Cerebellar cortex (tissue), 1 donor: ENCODE data around the gene CYB561.

Source experiments
- DNase-seq: peaks from one replicate; pipeline ENCODE4 v3.0.0-alpha.2; 2015; ENCODE audit warnings: low spot score

CYB561 gene

DNA sequence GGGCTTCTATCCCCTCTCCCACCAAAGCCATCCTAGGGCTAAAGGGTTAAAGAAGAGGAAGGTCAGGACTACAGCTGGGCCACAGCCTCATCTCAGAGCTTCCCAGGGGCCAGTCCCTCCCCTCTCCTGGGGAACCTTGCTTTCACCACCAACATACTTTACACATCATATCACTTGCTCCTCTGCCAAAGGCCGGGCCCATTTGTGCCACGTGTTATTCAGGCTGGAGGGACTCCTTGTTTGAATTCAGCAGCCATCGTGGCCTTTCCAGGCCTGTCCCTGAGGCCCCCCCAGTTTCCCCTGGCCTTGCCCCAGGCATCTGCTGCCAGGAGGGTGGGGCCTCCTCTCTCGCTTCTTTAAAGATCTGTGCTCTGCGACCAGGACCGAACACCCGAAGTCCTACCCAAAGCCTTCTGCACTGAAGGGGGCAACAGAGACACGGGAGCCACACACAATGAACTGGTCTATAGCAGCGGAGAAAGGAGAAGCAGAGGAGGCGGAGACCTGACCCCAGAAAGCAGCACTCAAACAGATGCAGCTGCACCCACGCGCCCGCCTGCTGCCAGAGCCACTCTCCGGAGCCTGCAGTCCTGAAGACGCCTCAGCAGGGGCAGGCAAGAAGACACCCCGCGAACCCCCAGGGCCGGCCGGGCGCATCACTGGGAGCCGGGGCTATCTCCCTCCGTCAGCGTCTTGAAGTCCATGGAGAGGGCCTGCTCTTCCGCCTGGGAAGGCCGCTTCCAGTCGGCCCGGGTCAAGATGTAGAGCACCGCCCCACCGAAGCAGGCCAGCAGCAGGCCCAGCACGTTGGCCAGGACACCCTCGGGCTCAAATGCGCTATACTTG is 12.1 kb downstream of the CYB561 start:
- DNase-seq = no peak

GRCh38 chr17:63431939-63432804 is 13.9 kb downstream of the CYB561 start:
- no peak for DNase-seq

DNA sequence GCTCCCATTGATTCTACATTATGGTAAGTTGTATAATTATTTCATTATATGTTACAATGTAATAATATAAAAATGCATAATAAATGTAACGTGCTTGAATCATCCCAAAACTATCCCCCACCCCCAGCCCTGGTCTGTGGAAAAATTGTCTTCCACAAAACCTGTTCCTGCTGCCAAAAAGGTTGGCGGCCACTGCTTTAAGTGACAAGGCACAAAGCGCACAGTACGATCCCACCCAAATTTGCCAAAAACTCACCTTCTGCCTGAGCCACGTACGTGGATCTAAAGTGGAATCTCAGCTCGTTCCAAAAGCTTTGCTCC is 14.5 kb downstream of the CYB561 start:
- no peak for DNase-seq

- DNase-seq = no peak
Observed at GRCh38 chr17:63430223-63430622, 15.9 kb downstream of the CYB561 start.

- DNase-seq = no peak
Observed at GRCh38 chr17:63429766-63430165, 16.3 kb downstream of the CYB561 start.

DNA sequence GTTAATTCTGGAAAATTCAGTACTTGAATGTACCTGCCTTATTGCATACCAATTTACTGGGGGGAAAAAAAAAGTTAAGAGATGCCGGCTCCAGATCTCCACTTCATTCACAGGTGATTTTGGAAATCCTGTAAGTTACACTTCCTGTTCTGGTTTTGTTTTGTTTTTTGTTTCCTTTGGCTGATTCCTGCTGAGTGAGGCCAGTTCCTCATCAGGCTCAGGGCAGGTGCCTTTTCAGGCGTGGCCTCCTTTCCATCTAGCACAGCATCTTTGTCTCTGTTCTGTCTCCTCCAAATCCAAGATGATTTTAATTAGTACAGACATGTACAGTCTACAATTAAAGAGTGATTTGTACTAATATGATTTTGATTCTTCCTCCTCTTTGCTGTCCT is 19.2 kb downstream of the CYB561 start:
- no peak for DNase-seq

- no peak for DNase-seq
Observed at GRCh38 chr17:63426041-63426916, 19.8 kb downstream of the CYB561 start.

DNA sequence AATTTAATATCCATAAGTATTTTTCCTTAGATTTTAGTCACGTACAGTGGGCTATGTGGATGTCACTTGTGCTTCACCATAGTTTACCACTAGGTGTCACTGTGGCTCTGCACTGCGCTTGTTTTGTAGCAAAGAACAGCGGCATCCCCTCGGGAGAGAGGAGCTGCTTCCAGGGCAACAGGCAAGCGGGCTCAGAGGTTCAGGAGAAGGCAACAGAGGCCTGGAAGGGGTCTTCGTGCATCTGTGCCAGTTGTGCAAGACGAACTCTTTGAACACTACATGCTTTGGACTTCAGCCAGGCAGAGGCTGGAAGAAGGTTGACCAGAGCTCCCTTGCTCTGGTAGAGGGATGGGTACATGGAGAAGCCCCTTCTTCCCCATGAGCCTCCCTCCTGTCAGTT is 20.6 kb downstream of the CYB561 start:
- peak; percentile 85 for DNase-seq

DNA sequence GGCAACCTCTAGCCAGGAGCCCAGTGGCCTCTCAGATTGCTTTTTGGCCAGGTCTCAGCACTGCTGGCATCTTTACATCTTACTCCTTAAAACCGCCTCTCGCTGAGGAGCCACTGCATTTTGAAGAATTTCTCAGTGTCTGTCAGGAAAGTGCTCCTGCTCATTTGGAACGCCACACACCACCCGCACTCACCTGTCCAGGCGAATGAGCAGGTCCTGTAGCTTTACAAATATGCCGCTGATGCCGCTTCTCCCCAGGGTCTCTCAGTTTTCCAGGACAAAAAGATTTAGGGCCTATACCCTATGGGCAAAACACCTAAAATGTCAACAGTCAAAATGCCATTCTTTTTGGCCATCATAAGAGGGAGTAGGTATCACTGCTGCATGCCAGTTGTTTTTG is 22.1 kb downstream of the CYB561 start:
- DNase-seq = no peak

DNA sequence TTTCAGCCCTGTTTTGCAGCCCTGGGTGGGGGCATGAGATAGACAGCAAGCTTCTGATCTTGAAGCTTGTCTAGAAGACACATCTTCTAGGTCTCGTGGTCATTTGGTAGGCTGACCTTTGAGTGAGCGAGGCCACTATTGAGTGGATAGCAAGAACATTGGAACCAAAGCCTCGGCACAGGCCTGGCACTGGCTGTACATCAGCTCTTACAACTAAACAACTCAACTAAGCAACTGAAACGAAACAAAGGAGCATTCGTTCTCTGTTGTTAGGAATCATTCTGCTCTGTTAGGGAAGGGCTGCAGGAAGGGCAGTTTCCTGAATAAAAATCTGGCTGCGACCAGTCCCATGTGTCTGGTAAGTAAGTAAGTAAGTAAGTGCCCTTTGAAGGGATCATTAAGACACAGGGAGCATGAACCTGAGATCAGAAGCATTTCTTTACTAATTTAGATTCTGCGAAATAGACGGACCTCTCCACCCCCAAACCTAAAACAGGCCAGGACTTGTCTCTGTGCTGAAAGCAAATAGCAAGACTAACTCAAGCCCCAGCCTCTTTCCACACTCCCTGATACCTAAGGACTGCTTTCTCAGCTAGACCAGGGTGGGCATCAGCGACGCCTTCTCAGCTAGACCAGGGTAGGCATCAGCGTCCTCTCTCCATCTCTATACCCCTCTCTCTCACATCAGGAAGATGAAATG is 22.7 kb downstream of the CYB561 start:
- no peak for DNase-seq

- no peak for DNase-seq
Observed at GRCh38 chr17:63421681-63422645, 24.1 kb downstream of the CYB561 start.

DNA sequence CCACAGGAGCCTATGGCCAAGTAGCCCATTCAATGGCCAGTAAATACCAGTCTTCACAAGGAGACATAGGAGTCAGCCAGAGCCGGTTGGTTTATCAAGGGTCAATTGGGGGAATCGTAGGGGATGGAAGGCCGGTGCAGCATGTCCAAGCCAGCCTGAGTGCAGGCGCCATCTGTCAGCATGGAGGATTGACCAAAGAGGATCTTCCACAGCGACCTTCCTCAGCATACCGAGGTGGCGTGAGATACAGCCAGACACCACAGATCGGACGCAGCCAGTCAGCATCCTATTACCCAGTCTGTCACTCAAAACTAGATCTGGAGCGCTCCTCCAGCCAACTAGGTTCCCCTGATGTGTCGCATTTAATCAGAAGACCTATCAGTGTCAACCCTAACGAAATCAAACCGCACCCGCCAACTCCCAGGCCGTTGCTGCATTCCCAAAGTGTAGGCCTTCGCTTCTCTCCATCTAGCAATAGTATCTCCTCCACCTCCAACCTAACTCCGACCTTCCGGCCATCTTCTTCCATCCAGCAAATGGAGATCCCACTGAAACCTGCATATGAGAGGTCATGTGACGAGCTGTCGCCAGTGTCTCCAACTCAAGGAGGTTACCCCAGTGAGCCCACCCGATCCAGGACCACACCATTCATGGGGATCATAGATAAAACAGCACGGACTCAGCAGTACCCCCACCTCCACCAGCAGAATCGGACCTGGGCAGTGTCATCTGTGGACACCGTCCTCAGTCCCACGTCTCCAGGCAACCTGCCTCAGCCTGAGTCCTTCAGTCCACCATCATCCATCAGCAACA is 25.0 kb downstream of the CYB561 start:
- no peak for DNase-seq

DNA sequence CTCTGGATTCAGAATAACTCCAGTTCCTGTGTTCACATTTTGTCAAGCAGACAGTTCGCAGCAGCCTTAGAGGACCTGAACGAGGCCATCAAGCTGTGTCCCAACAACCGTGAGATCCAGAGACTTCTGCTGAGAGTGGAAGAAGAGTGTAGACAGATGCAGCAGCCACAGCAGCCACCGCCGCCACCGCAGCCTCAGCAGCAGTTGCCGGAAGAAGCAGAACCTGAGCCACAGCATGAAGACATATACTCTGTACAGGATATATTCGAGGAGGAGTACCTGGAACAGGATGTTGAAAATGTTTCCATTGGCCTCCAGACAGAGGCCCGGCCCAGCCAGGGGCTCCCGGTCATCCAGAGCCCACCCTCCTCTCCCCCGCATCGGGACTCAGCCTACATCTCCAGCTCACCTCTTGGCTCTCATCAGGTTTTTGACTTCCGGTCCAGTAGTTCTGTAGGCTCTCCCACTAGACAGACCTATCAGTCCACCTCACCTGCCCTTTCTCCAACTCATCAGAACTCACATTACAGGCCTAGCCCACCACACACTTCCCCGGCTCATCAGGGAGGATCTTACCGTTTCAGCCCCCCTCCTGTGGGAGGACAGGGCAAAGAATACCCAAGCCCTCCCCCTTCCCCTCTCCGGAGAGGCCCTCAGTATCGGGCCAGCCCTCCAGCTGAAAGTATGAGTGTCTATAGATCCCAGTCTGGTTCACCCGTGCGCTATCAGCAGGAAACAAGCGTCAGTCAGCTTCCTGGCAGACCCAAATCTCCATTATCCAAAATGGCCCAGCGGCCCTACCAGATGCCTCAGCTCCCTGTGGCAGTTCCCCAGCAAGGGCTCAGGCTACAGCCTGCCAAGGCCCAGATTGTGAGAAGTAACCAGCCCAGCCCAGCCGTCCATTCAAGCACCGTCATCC is 25.9 kb downstream of the CYB561 start:
- DNase-seq = no peak

GRCh38 chr17:63419398-63419797 is 26.7 kb downstream of the CYB561 start:
- DNase-seq = no peak

DNA sequence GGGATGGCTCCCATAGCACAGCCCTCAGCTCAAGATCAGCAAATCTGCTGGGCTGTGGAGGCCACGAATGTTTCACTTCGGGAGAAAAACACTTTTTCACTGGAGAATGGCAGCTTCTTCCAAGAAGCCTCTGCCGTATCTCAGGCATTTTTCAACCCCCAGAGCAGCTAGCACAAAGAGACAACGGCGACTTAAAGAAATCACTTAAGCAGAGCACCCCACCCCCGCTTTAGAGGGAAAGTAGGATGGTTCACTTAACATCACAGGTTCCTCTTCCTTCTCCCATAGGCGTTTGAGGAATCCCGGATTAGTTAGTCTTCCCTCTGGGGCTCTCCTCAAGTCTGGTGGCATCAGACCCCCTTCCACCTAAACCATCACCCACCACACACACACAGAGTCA is 27.6 kb downstream of the CYB561 start:
- no peak for DNase-seq

DNA sequence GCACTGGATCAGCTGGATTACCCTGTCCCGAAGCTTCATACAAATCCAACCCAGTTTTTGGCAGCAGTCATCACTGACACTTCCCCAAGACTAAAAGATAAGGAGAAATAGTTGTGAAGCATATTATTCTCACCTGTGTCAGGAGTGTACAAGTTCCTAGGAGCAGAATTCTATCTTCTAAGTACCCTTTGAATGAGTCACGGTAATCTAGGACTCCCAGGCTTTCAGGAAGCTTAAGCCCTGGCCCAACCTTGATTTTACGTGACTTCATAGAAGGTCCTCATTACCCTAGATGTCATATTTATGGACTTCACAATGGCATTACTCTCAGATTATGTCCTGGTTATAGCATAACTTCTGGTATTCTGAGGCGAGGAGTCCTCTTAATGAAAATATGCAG is 31.9 kb downstream of the CYB561 start:
- no peak for DNase-seq

DNA sequence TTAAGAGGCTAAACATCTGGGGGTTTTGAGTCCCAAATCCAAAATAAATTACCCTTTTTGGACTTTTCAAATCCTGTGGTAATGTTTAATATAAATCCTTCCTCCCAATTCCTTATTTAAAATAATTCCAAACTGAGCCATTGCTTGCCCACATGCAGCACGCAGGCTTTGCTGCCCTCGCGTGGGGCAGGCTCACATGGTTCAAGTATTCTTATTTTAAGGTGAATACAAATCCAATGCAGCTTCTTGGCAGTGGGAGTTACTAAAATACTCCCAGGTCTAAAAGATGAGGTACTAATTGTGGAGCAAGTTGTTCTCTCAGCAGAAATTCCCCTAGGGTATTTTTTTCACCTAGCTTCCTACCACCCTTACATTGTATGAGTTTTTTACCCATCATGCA is 33.0 kb downstream of the CYB561 start:
- no peak for DNase-seq

DNA sequence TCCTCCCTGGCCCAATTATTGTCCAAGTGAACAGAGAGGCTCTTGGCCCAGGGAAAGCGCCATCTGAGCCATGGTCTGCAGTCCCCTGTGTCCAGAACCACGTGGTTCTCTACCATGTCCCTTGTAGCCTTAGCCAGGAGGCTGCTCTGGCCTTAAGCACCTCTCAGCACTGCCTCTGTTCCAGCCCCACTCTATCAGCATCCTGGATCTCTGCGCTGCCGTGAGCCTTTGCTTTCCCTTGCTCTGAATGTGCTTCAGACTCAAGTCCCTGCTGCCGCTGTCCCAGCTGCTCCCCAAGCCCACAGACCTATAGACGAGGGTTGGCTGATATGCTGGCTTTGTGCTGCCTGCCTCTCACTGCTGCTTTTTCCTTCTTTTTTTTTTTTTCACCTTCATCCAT is 33.9 kb downstream of the CYB561 start:
- no peak for DNase-seq
